B cell (primary cell): ENCODE results near the gene RORC.

Source experiments
- EZH2 ChIP-seq: IDR thresholded peaks from 2 replicates; pipeline ENCODE4 v1.6.1; 2012; ENCODE audit warnings: borderline replicate concordance, low read depth, mild to moderate bottlenecking, moderate library complexity, low read length; ENCODE audit not compliant: insufficient read depth, poor library complexity, severe bottlenecking
- TF ChIP-seq, protein P1 (sequence below): fragments of 200-600 bp; IDR thresholded peaks from one replicate; pipeline ENCODE4 v1.8.0; 2022; ENCODE audit warnings: antibody characterized with exemption, mild to moderate bottlenecking

GRCh38 chr1:151860504-151861187, 29.0 kb upstream of the RORC start:
- TF ChIP-seq, protein P1, sequence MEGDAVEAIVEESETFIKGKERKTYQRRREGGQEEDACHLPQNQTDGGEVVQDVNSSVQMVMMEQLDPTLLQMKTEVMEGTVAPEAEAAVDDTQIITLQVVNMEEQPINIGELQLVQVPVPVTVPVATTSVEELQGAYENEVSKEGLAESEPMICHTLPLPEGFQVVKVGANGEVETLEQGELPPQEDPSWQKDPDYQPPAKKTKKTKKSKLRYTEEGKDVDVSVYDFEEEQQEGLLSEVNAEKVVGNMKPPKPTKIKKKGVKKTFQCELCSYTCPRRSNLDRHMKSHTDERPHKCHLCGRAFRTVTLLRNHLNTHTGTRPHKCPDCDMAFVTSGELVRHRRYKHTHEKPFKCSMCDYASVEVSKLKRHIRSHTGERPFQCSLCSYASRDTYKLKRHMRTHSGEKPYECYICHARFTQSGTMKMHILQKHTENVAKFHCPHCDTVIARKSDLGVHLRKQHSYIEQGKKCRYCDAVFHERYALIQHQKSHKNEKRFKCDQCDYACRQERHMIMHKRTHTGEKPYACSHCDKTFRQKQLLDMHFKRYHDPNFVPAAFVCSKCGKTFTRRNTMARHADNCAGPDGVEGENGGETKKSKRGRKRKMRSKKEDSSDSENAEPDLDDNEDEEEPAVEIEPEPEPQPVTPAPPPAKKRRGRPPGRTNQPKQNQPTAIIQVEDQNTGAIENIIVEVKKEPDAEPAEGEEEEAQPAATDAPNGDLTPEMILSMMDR: no peak
- no peak for TF ChIP-seq EZH2
